K562 (cell line): ENCODE data around the gene VWF.

Source experiments
- CTCF ChIP-seq, 3 experiments: IDR thresholded peaks in 2 of 3; conservative IDR thresholded peaks in 1 of 3; 2 replicates each; pipeline ENCODE4 v1.5.1; 2011 to 2012; ENCODE audit warnings: low read length in 3 of 3, mild to moderate bottlenecking in 3 of 3, control low read depth in 2 of 3, improper control_type of control experiment in 1 of 3, inconsistent platforms in 1 of 3, low read depth in 1 of 3, mixed read lengths in 1 of 3, moderate library complexity in 1 of 3; ENCODE audit not compliant: insufficient read depth in 2 of 3
- GTF2E2 ChIP-seq: fragments of 200-800 bp; sonication (Bioruptor generic); IDR thresholded peaks from 2 replicates; pipeline ENCODE4 v1.6.1; 2016; ENCODE audit warnings: missing genetic modification characterization, missing compliant biosample characterization
- KDM1A ChIP-seq, 2 experiments: fragments of 450-650 bp; IDR thresholded peaks; 2 replicates each; pipeline ENCODE4 v1.6.1; 2016; ENCODE audit warnings: mild to moderate bottlenecking in 2 of 2
- PCBP1 ChIP-seq: fragments of 200-400 bp; formaldehyde crosslinking; IDR thresholded peaks from 2 replicates; pipeline ENCODE4 v1.6.1; 2018; ENCODE audit warnings: mild to moderate bottlenecking, low read depth, low read length; ENCODE audit not compliant: poor library complexity, severe bottlenecking
- TF ChIP-seq, protein P1 (sequence below): sonication (generic); formaldehyde crosslinking; IDR thresholded peaks from 2 replicates; pipeline ENCODE4 v1.9.0; 2022; ENCODE audit warnings: mild to moderate bottlenecking, missing genetic modification reagents

DNA sequence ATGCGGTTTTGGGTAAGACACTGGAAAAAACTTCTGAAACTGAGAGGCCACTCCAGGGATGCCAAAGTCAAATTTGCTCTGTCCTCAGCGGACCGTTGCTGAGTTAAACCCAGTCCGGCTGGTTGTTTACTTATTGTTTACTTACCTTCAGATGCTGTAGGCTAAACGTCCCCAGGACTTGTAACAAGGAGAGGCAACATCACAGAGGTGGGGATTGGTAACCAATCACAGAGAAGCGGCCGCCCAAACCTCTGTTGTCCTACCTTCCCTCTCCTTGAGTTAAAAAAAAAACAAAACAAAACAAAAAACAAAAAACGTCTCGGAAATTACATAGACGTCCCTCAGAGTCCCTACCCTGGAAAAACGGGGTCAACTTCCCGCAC lies 179.8 kb downstream of the VWF start:
- TF ChIP-seq GTF2E2 (no peak), PCBP1 (no peak), KDM1A (IDR thresholded peaks at IDR 0.05) (no peak), CTCF (IDR thresholded peaks at IDR 0.05 in 2 of 3, conservative IDR thresholded peaks at IDR 0.05 in 1 of 3; ENCODE audit: insufficient read depth in 2 of 3, low read depth in 1 of 3, low read length in 3 of 3) (no peak)
- TF ChIP-seq, protein P1, sequence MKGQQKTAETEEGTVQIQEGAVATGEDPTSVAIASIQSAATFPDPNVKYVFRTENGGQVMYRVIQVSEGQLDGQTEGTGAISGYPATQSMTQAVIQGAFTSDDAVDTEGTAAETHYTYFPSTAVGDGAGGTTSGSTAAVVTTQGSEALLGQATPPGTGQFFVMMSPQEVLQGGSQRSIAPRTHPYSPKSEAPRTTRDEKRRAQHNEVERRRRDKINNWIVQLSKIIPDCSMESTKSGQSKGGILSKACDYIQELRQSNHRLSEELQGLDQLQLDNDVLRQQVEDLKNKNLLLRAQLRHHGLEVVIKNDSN, result no peak
